Astrocyte of the cerebellum (primary cell): ENCODE results near the gene EIF3K.
A peak's percentile ranks its signal among the peaks of the same experiment; 100 is the strongest.

Experiments
- DNase-seq: peaks from one replicate; pipeline ENCODE4 v3.0.0-alpha.2; 2011; ENCODE audit warnings: low read depth
- H3K4me3 ChIP-seq: 2 replicates; pipeline ENCODE4 v1.5.1; 2011; ENCODE audit warnings: mild to moderate bottlenecking, low read depth, low read length, moderate library complexity
- in situ Hi-C: cut with HindIII; loops from 2 replicates; pipeline ENCODE4 v1.10.0; 2017; ENCODE audit warnings: low sequenced_read_pairs
- TF ChIP-seq, protein P1 (sequence below): IDR thresholded peaks from 2 replicates; pipeline ENCODE4 v1.5.1; 2012; ENCODE audit warnings: low read length, low read depth, moderate library complexity, mild to moderate bottlenecking; ENCODE audit errors: missing control alignments

EIF3K gene

DNA sequence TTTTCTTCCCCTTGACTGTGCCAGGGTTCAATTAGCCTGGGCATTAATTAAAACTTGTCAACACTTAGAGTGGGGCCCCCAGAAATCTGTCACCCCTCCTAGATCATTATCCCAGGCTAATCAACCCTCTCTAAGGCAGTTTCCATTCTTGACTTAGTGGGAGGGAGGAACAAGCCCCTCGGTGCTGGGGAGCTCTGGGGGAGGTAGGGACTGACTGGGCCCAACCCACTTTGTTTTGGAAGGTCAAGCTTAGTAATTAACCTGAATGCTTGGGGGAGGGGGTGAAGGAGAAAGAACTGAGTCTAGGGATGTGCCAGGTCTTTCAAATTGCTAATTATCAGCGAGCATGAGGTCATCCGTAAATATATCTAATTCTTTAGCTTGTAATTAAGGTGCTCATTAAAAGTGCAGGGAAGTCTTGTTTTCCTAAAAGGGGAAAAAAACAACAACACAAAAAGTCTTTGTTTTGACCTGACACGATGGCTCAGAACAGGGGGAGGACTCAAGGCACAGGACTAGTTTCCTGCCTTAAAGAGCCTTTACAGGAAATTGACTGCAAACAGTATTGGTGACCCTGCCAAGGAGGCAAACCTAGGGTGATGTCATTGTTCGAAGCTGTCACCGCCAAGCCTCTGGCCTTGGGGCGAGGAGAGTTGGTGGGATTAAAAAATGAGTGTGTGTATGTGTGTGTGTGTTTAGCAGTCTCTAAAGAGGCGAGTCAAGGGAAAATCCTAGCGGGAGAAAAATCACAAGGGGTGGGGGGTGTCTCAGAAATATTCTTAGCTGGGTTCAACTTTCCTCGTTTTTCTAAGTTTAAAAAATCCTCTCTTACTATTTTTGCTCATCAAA, 47.9 kb downstream of the EIF3K start:
- TF ChIP-seq, protein P1, sequence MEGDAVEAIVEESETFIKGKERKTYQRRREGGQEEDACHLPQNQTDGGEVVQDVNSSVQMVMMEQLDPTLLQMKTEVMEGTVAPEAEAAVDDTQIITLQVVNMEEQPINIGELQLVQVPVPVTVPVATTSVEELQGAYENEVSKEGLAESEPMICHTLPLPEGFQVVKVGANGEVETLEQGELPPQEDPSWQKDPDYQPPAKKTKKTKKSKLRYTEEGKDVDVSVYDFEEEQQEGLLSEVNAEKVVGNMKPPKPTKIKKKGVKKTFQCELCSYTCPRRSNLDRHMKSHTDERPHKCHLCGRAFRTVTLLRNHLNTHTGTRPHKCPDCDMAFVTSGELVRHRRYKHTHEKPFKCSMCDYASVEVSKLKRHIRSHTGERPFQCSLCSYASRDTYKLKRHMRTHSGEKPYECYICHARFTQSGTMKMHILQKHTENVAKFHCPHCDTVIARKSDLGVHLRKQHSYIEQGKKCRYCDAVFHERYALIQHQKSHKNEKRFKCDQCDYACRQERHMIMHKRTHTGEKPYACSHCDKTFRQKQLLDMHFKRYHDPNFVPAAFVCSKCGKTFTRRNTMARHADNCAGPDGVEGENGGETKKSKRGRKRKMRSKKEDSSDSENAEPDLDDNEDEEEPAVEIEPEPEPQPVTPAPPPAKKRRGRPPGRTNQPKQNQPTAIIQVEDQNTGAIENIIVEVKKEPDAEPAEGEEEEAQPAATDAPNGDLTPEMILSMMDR, result no peak
- in situ Hi-C loops, result no loop called here
- peak; percentile 36 for DNase-seq
- no peak overlapping the region for H3K4me3 ChIP-seq

DNA sequence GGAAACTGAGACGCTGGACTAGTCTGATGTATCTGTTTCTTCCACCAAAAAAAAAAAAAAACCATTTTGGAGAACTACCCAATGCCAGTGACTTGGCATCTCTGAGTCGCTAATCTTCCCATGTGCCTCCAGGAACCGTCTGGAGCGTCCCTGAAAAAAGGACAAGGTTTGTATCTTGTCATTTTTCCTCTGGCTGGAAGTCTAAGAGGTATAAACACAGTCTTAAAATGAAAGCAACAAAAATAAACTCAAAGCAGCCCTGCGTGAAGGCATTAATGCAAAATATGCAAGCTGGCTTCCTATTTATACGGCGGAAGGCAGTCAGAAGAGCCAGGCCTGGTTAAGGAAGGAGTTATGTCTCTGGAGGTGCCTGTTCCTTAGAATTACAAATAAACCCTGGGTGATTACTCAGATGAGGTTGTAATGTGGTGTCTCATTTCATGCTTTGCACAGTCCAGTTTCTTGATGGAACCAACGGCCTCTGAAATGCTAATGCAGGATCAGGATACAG, 48.7 kb downstream of the EIF3K start:
- no peak overlapping the region for H3K4me3 ChIP-seq
- peak; percentile 72 for DNase-seq
- in situ Hi-C loops, result no loop called here
- TF ChIP-seq, protein P1, result no peak

DNA sequence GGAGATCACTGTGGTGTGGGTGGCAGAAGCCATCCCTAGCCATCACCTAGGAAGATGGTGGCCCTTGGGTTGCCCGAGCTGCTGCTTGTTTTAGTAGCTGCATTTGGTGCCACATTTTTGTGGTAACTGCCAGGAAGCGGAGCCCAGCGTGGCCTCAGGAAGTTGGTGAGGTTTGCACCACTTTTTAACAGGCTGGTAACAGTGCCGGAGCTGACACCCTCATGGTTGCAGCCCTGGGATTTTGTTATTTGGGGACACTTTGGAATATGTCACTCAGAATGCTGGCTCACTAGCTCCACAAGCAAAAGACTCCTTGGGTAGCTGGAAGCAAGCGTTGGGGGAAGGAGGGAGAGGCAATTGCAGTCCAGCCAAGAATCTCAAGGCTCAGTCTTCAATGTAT, 50.6 kb downstream of the EIF3K start:
- in situ Hi-C loops, result no loop called here
- TF ChIP-seq, protein P1, result no peak
- DNase-seq, result no peak
- H3K4me3 ChIP-seq, result no peak overlapping the region

DNA sequence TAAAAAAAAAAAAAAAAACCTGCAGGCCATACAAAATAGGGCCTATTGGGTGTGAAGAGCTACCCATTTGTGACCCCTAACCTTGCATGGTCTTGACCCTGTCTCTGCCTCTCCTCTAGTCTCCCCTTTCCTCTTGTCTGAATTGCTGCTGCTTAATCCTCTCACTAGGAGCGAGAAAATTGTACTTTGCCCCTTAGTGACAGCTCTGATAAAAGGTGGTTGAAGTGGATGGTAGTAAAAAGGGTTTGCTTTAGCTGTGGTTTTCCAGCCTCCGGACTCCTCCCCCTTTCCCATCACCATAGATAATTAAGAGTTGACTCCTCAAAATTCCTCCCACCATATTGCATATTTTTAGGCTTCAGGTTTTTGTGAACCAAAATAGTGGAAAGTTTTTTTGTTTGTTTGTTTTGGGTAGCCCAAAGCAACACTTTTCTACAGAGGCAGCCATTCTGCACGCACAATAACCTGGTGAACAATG, 52.0 kb downstream of the EIF3K start:
- in situ Hi-C loops, result no loop called here
- no peak overlapping the region for H3K4me3 ChIP-seq
- TF ChIP-seq, protein P1, result no peak

DNA sequence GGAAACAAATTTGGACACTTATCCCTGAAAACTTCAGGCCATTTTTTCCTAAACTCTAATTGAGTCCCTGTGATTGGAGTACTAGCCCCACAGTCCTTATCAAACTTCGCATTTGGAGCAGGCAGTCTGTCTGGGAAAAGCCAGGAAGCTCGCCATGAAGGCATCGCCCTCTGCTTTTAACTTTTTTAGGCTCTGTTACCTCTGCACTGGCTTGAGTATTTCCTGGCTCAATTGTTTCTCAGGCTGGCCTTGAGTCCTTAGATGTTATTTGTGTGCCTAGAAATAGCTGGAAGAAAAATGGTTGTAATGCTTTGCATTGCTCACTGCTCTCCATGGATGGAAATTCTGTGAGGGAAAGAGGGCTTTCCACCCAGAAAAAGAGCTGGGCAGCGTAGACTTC, 52.7 kb downstream of the EIF3K start:
- TF ChIP-seq, protein P1, result no peak
- no peak overlapping the region for H3K4me3 ChIP-seq
- in situ Hi-C loops, result no loop called here
- DNase-seq, result no peak

More for the DNA sequence above, 52.0 kb downstream of the EIF3K start:
- no peak for DNase-seq

DNA sequence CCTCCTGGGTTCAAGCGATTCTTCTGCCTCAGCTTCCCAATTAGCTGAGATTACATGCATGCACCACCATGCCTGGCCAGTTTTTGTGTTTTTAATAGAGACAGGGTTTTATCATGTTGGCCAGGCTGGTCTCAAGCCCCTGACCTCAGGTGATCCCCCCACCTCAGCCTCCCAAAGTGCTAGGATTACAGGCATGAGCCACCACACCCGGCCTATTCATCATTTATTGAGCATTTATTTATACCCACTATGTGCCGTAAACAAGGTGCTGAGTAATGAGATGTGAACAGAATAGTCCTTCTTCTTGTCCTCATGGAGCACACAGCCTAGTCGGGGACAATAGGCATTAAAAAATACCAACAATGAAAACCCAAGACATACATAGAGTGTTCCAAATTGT, 54.0 kb downstream of the EIF3K start:
- TF ChIP-seq, protein P1, result no peak
- in situ Hi-C loops, result no loop called here
- DNase-seq, result no peak

More for the DNA sequence above, 54.0 kb downstream of the EIF3K start:
- no peak overlapping the region for H3K4me3 ChIP-seq
